ENCODE measurements around the gene ING5. TPM values are rescaled to one million over a fixed set of nuclear protein-coding genes. Genes with fewer than 3 reads are reported as not detected.

The ING5 gene
- total RNA-seq, 6 experiments from 2014 or later = 18.7 to 20.0 (median 19.5) TPM

- DNase-seq = no peak
- H3K27ac Mint-ChIP-seq = no peak overlapping the region
- H3K36me3 Mint-ChIP-seq (ENCODE audit: low read depth) = peaks cover 4% of the 10 kb centered on the region; the same call in 1 of the 2 replicates
- H3K4me1 Mint-ChIP-seq (ENCODE audit: low read depth) = peaks cover 25% of the 10 kb centered on the region
- TF ChIP-seq, protein P1, sequence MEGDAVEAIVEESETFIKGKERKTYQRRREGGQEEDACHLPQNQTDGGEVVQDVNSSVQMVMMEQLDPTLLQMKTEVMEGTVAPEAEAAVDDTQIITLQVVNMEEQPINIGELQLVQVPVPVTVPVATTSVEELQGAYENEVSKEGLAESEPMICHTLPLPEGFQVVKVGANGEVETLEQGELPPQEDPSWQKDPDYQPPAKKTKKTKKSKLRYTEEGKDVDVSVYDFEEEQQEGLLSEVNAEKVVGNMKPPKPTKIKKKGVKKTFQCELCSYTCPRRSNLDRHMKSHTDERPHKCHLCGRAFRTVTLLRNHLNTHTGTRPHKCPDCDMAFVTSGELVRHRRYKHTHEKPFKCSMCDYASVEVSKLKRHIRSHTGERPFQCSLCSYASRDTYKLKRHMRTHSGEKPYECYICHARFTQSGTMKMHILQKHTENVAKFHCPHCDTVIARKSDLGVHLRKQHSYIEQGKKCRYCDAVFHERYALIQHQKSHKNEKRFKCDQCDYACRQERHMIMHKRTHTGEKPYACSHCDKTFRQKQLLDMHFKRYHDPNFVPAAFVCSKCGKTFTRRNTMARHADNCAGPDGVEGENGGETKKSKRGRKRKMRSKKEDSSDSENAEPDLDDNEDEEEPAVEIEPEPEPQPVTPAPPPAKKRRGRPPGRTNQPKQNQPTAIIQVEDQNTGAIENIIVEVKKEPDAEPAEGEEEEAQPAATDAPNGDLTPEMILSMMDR (IDR thresholded peaks at IDR 0.05) = no peak
- H3K27me3 Mint-ChIP-seq (ENCODE audit: insufficient read depth) = no peaks in the 10 kb centered on the region; the same call in 1 of the 2 replicates
- no peaks in the 10 kb centered on the region for H3K9me3 Mint-ChIP-seq
- H3K4me3 Mint-ChIP-seq = peak overlapping the region; percentile 83
Observed at GRCh38 chr2:241736111-241736510, 34.3 kb downstream of the ING5 start.

DNA sequence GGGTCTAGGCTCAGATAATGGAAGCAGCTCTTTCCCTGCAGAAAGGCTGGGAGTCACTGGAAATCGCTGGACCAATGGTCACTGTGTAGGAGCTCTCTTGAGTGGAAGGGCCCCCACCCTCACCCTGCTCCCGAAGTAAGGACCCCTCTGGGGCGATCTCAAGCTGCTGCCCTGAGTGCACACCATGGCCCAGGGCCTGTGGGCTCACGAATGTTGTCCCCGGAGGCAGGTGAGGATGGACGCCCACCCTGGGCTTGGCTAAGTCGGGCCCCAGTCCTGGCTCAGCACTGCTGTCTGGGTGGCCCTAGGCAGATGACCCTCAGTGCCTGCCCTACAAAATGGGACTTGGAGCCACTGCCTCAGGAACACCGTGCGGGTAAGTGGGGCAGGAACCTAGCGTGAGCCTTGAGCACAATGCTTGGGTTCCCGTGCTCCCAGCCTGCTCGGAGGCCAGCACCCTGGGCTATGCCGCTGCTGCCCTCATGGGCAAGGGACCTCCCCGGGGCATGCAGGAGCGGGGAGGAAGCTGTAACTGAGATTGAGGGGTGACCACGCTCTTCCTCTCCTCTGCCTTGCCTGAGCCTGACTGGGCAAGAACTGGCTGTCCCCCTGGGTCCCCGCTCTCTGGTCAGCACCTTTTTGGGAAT lies 36.3 kb downstream of the ING5 start:
- Mint-ChIP-seq H3K27ac (no peak overlapping the region), H3K4me1 (ENCODE audit: low read depth) (peaks cover 28% of the 10 kb centered on the region), H3K4me3 (no peak overlapping the region), H3K27me3 (ENCODE audit: insufficient read depth) (no peaks in the 10 kb centered on the region; the same call in 1 of the 2 replicates), H3K9me3 (no peaks in the 10 kb centered on the region), H3K36me3 (ENCODE audit: low read depth) (peaks cover 4% of the 10 kb centered on the region; the same call in 1 of the 2 replicates)
- no peak for DNase-seq
- TF ChIP-seq, protein P1 (IDR thresholded peaks at IDR 0.05) = no peak

GRCh38 chr2:241739177-241739576 lies 37.3 kb downstream of the ING5 start:
- Mint-ChIP-seq H3K4me1 (ENCODE audit: low read depth) (peaks cover 28% of the 10 kb centered on the region), H3K27me3 (ENCODE audit: insufficient read depth) (no peaks in the 10 kb centered on the region; the same call in 1 of the 2 replicates), H3K9me3 (no peaks in the 10 kb centered on the region), H3K27ac (no peak overlapping the region), H3K4me3 (no peak overlapping the region), H3K36me3 (ENCODE audit: low read depth) (peaks cover 4% of the 10 kb centered on the region; the same call in 1 of the 2 replicates)
- TF ChIP-seq, protein P1 (IDR thresholded peaks at IDR 0.05) = no peak
- DNase-seq = no peak

DNA sequence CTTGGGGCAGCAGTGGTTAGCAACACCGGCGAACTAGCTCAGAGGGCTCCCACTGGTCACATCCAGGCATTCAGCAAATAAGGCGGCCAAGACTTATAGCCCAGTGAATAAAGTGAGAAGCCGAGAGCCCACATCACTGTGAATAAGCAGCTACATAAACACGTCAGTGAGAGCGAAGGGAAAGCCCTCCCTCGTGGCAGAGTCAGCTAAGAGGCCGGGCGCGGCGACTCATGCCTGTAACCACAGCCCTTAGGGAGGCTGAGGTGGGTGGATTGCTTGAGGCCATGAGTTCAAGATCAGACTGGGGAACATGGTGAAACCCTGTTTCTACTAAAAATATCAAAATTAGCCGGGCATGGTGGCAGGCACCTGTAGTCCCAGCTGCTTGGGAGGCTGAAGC lies 37.8 kb downstream of the ING5 start:
- no peaks in the 10 kb centered on the region for H3K9me3 Mint-ChIP-seq
- H3K4me1 Mint-ChIP-seq (ENCODE audit: low read depth) = peaks cover 28% of the 10 kb centered on the region
- peaks cover 4% of the 10 kb centered on the region; the same call in 1 of the 2 replicates for H3K36me3 Mint-ChIP-seq (ENCODE audit: low read depth)
- H3K4me3 Mint-ChIP-seq = no peak overlapping the region
- TF ChIP-seq, protein P1 (IDR thresholded peaks at IDR 0.05) = no peak
- H3K27me3 Mint-ChIP-seq (ENCODE audit: insufficient read depth) = no peaks in the 10 kb centered on the region; the same call in 1 of the 2 replicates
- peak overlapping the region; percentile 40; the same call in 1 of the 2 replicates for H3K27ac Mint-ChIP-seq
- peak; percentile 51 for DNase-seq

DNA sequence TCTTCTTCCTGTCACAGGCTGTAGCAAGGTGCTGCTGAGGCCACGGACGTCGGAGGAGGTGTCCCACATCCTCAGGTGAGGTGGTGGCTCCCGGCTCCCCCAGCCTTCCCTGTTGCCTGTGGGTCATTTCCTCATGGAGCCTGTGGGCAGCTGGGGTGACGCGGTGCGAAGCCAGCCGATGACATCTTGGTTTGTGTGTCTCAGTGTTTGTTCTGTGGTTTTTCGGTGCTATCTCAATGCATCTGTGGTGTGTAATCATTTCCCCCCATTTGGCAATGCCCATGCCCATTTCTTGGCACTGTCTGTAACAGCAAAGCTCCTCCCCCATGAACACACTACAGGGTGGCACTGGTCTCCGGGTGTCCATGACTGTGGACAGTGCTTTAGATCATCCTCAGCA lies 39.2 kb downstream of the ING5 start:
- H3K9me3 Mint-ChIP-seq = peaks cover 3% of the 10 kb centered on the region; the same call in 1 of the 2 replicates
- no peak overlapping the region for H3K4me3 Mint-ChIP-seq
- no peak for DNase-seq
- no peak overlapping the region for H3K27ac Mint-ChIP-seq
- TF ChIP-seq, protein P1 (IDR thresholded peaks at IDR 0.05) = no peak
- no peaks in the 10 kb centered on the region; the same call in 1 of the 2 replicates for H3K27me3 Mint-ChIP-seq (ENCODE audit: insufficient read depth)
- peaks cover 17% of the 10 kb centered on the region for H3K36me3 Mint-ChIP-seq (ENCODE audit: low read depth)
- H3K4me1 Mint-ChIP-seq (ENCODE audit: low read depth) = peaks cover 28% of the 10 kb centered on the region
